Inflammatory macrophage (primary cell): ENCODE results near the gene SYNE1.
"Not testable (repeated sequence)": the region's sequence is repeated elsewhere in the genome, so short reads cannot be mapped to it uniquely, and the experiment has no call there.

Source experiments
- DNase-seq, 2 donors: peaks; one replicate each; pipeline ENCODE4 v3.0.0-alpha.2; 2020 to 2022

The SYNE1 gene

GRCh38 chr6:152173957-152174356 lies 463.2 kb downstream of the SYNE1 start:
- DNase-seq = no peak

- no peak for DNase-seq
Measured at GRCh38 chr6:152173321-152173720, 463.8 kb downstream of the SYNE1 start.

GRCh38 chr6:152170702-152171667 lies 466.2 kb downstream of the SYNE1 start:
- no peak for DNase-seq

GRCh38 chr6:152170313-152170701 lies 466.9 kb downstream of the SYNE1 start:
- DNase-seq = no peak

GRCh38 chr6:152167641-152168603 lies 469.2 kb downstream of the SYNE1 start:
- no peak for DNase-seq

GRCh38 chr6:152166897-152167296 lies 470.3 kb downstream of the SYNE1 start:
- no peak for DNase-seq

- DNase-seq = peak in 1 of 2 donors; percentile 19
Measured at GRCh38 chr6:152166497-152166896, 470.7 kb downstream of the SYNE1 start.

GRCh38 chr6:152164957-152165356 lies 472.2 kb downstream of the SYNE1 start:
- DNase-seq = no peak

GRCh38 chr6:152161501-152161900 lies 475.7 kb downstream of the SYNE1 start:
- DNase-seq = no peak

- no peak for DNase-seq
Measured at GRCh38 chr6:152160346-152160745, 476.8 kb downstream of the SYNE1 start.

- no peak for DNase-seq
Measured at GRCh38 chr6:152155792-152156191, 481.4 kb downstream of the SYNE1 start.

- no peak for DNase-seq
Measured at GRCh38 chr6:152154559-152155356, 482.4 kb downstream of the SYNE1 start.

GRCh38 chr6:152151920-152152319 lies 485.2 kb downstream of the SYNE1 start:
- peak; percentile 11 to 17 for DNase-seq

GRCh38 chr6:152150196-152150595 lies 487.0 kb downstream of the SYNE1 start:
- no peak for DNase-seq

GRCh38 chr6:152148412-152148811 lies 488.8 kb downstream of the SYNE1 start:
- DNase-seq = no peak

- no peak for DNase-seq
Measured at GRCh38 chr6:152147269-152147668, 489.9 kb downstream of the SYNE1 start.

GRCh38 chr6:152146385-152146784 lies 490.8 kb downstream of the SYNE1 start:
- DNase-seq = no peak

- DNase-seq = no peak
Measured at GRCh38 chr6:152143359-152143758, 493.8 kb downstream of the SYNE1 start.

GRCh38 chr6:152142105-152142504 lies 495.1 kb downstream of the SYNE1 start:
- no peak for DNase-seq

- DNase-seq = not testable (repeated sequence)
Measured at GRCh38 chr6:152138344-152138743, 498.8 kb downstream of the SYNE1 start.

GRCh38 chr6:152136449-152136825 lies 500.7 kb downstream of the SYNE1 start:
- DNase-seq = no peak

- DNase-seq = no peak
Measured at GRCh38 chr6:152135755-152136448, 501.3 kb downstream of the SYNE1 start.
